Fibroblast of lung (primary cell): Measurements from ENCODE around the gene HOXD4. TPM values are rescaled to one million over a fixed set of nuclear protein-coding genes. Genes with fewer than 3 reads are reported as not detected.

Source experiments
- DNase-seq, 2 donors: peaks; one replicate each; pipeline versions ENCODE4 v3.0.0 to v3.0.0-alpha.2; 2010; ENCODE audit warnings: low read depth in 2 of 2
- H2AFZ ChIP-seq: 2 replicates; pipeline ENCODE4 v1.5.1; 2012; ENCODE audit warnings: low read length, control low read depth, inconsistent platforms
- H3K27ac ChIP-seq: 2 replicates; pipeline ENCODE4 v1.5.1; 2011; ENCODE audit warnings: low read length, control low read depth; ENCODE audit not compliant: insufficient read depth
- H3K27me3 ChIP-seq: 2 replicates; pipeline ENCODE4 v1.5.1; 2011; ENCODE audit warnings: mild to moderate bottlenecking, low read length; ENCODE audit not compliant: control insufficient read depth, insufficient read depth
- H3K36me3 ChIP-seq: 2 replicates; pipeline ENCODE4 v1.5.1; 2011; ENCODE audit warnings: low read length; ENCODE audit not compliant: control insufficient read depth, insufficient read depth
- H3K4me1 ChIP-seq: 2 replicates; pipeline ENCODE4 v1.5.1; 2011; ENCODE audit warnings: low read length; ENCODE audit not compliant: control insufficient read depth, insufficient read depth; ENCODE audit errors: extremely low read depth
- H3K4me2 ChIP-seq: 2 replicates; pipeline ENCODE4 v1.5.1; 2011; ENCODE audit warnings: low read length, control low read depth; ENCODE audit not compliant: insufficient read depth; ENCODE audit errors: extremely low read depth
- H3K4me3 ChIP-seq, 4 experiments: fragments of 200-600 bp in 1 of 4; sonication (generic) in 1 of 4; replicated peaks in 1 of 4; 2 replicates each; pipeline ENCODE4 v1.5.1; 2011 to 2016; ENCODE audit warnings: low read length in 4 of 4, low read depth in 3 of 4, mild to moderate bottlenecking in 3 of 4, control low read depth in 2 of 4, inconsistent platforms in 1 of 4, mixed read lengths in 1 of 4; ENCODE audit not compliant: insufficient read depth in 1 of 4; ENCODE audit errors: control extremely low read depth in 1 of 4
- H3K79me2 ChIP-seq: 2 replicates; pipeline ENCODE4 v1.5.1; 2012; ENCODE audit warnings: mild to moderate bottlenecking, low read length, inconsistent platforms; ENCODE audit not compliant: control insufficient read depth, insufficient read depth
- H3K9ac ChIP-seq: 2 replicates; pipeline ENCODE4 v1.5.1; 2011; ENCODE audit warnings: mild to moderate bottlenecking, low read length, control low read depth; ENCODE audit not compliant: insufficient read depth
- H3K9me3 ChIP-seq: 2 replicates; pipeline ENCODE4 v1.5.1; 2012; ENCODE audit warnings: low read depth, low read length; ENCODE audit not compliant: control insufficient read depth, insufficient read depth
- H4K20me1 ChIP-seq: 2 replicates; pipeline ENCODE4 v1.5.1; 2011; ENCODE audit warnings: low read length; ENCODE audit not compliant: control insufficient read depth, insufficient read depth; ENCODE audit errors: extremely low read depth
- CTCF ChIP-seq, 2 donors: IDR thresholded peaks in 1 of 2; conservative IDR thresholded peaks in 1 of 2; 1 replicate in 1 of 2; 2 replicates in 1 of 2; pipeline ENCODE4 v1.5.1; 2011 to 2012; ENCODE audit warnings: low read length in 2 of 2, control low read depth in 1 of 2, inconsistent platforms in 1 of 2, low read depth in 1 of 2, mild to moderate bottlenecking in 1 of 2
- EZH2 ChIP-seq: IDR thresholded peaks from 2 replicates; pipeline ENCODE4 v1.5.1; 2012; ENCODE audit warnings: low read length, control low read depth, mild to moderate bottlenecking; ENCODE audit errors: missing control alignments
- polyA plus RNA-seq, 2 donors: library from polyadenylated mRNA; depleted of rRNA in 1 of 2; stranded (reverse) in 1 of 2; unstranded in 1 of 2; fragments of >200 nt; gene quantifications; 2 replicates each; pipeline ENCODE4 v1.2.1, GENCODE V29; 2011 to 2012; ENCODE audit warnings: missing spikeins in 1 of 2
- total RNA-seq: library from RNA; depleted of rRNA; stranded (reverse); fragments of >200 nt; gene quantifications from 2 replicates; pipeline ENCODE4 v1.2.1, GENCODE V29; 2014

The HOXD4 gene
- total and polyA plus RNA-seq, 2 donors (not counting 1 experiment from before 2014, with no cell fraction given): not detected

GRCh38 chr2:176161825-176162626, 10.7 kb downstream of the HOXD4 start:
- no peak for TF ChIP-seq CTCF (conservative IDR thresholded peaks at IDR 0.05 in 1 of 2, IDR thresholded peaks at IDR 0.05 in 1 of 2; ENCODE audit: low read depth in 1 of 2, low read length in 2 of 2)
- TF ChIP-seq EZH2: no peak
- H3K27me3 ChIP-seq: peaks cover 80% of the 10 kb centered on the region
- DNase-seq: peak in 1 of 2 donors; percentile 90
- H3K9me3 ChIP-seq: no peaks in the 10 kb centered on the region
- no peak overlapping the region for H2AFZ ChIP-seq
- H3K9ac ChIP-seq: no peak overlapping the region
- H3K4me3 ChIP-seq: peak overlapping the region in 1 of 4 experiments; percentile 25
- no peaks in the 10 kb centered on the region for H4K20me1 ChIP-seq
- no peak overlapping the region for H3K27ac ChIP-seq
- no peak overlapping the region for H3K4me2 ChIP-seq
- H3K4me1 ChIP-seq: no peaks in the 10 kb centered on the region
- no peaks in the 10 kb centered on the region for H3K36me3 ChIP-seq
- H3K79me2 ChIP-seq: no peaks in the 10 kb centered on the region

- Histone ChIP-seq H3K27me3 (peaks cover 75% of the 10 kb centered on the region), H2AFZ (no peak overlapping the region), H3K9me3 (no peaks in the 10 kb centered on the region), H3K4me3 (no peak overlapping the region), H3K4me2 (no peak overlapping the region), H3K27ac (no peak overlapping the region), H3K36me3 (no peaks in the 10 kb centered on the region), H3K9ac (no peak overlapping the region), H3K79me2 (no peaks in the 10 kb centered on the region), H3K4me1 (no peaks in the 10 kb centered on the region), H4K20me1 (no peaks in the 10 kb centered on the region)
- TF ChIP-seq CTCF (conservative IDR thresholded peaks at IDR 0.05 in 1 of 2, IDR thresholded peaks at IDR 0.05 in 1 of 2; ENCODE audit: low read depth in 1 of 2, low read length in 2 of 2) (no peak), EZH2 (no peak)
- peak in 1 of 2 donors; percentile 70 for DNase-seq
Measured at GRCh38 chr2:176162911-176163671, 11.7 kb downstream of the HOXD4 start.

- Histone ChIP-seq H4K20me1 (no peaks in the 10 kb centered on the region), H3K4me1 (no peaks in the 10 kb centered on the region), H3K9ac (no peak overlapping the region), H3K36me3 (no peaks in the 10 kb centered on the region), H2AFZ (no peak overlapping the region), H3K27ac (no peak overlapping the region), H3K27me3 (peaks cover 70% of the 10 kb centered on the region), H3K9me3 (no peaks in the 10 kb centered on the region), H3K4me2 (no peak overlapping the region), H3K79me2 (no peaks in the 10 kb centered on the region), H3K4me3 (no peak overlapping the region)
- TF ChIP-seq EZH2 (no peak), CTCF (conservative IDR thresholded peaks at IDR 0.05 in 1 of 2, IDR thresholded peaks at IDR 0.05 in 1 of 2; ENCODE audit: low read depth in 1 of 2, low read length in 2 of 2) (no peak)
- no peak for DNase-seq
Measured at GRCh38 chr2:176163672-176164056, 12.3 kb downstream of the HOXD4 start.
